Esophagus squamous epithelium (tissue), 4 donors: ENCODE results near the gene HIRA.

Source experiments
- CTCF ChIP-seq, 6 experiments: fragments of 450-650 bp in 4 of 6; fragments of 200-600 bp in 2 of 6; sonication (generic) in 2 of 6; IDR thresholded peaks; one replicate each; pipeline ENCODE4 v1.5.1; 2016 to 2019; ENCODE audit warnings: antibody characterized with exemption in 6 of 6, mild to moderate bottlenecking in 4 of 6, moderate library complexity in 4 of 6
- POLR2A ChIP-seq, 4 donors: fragments of 450-650 bp; IDR thresholded peaks; one replicate each; pipeline ENCODE4 v1.6.1; 2017; ENCODE audit warnings: antibody characterized with exemption in 4 of 4, mild to moderate bottlenecking in 4 of 4, moderate library complexity in 3 of 4

GRCh38 chr22:19473578-19473977 is 42.0 kb upstream of the HIRA start:
- no peak for TF ChIP-seq CTCF (IDR thresholded peaks at IDR 0.05)
- TF ChIP-seq POLR2A (IDR thresholded peaks at IDR 0.05) = no peak
